CD4-positive, alpha-beta T cell treated with Interleukin-21 for 1 hour (primary cell): ENCODE results near the gene ENTPD6.
"Not testable (repeated sequence)": the region's sequence is repeated elsewhere in the genome, so short reads cannot be mapped to it uniquely, and the experiment has no call there.

Experiments
- DNase-seq: peaks from one replicate; pipeline ENCODE4 v3.0.0-alpha.2; 2020

The ENTPD6 gene

GRCh38 chr20:25195014-25195961 lies at the start of gene ENTPD6:
Gene ENTPD6, plus strand, starts transcription at chr20:25195712. Its CDS starts 10,825 bp downstream, at chr20:25206537.
- DNase-seq: peak; percentile 95

GRCh38 chr20:25146976-25147375 lies 48.5 kb upstream of the ENTPD6 start:
- no peak for DNase-seq

- no peak for DNase-seq
These were observed 47.8 kb upstream of the ENTPD6 start for GRCh38 chr20:25147716-25148115.

- DNase-seq: peak; percentile 58
These were observed 47.1 kb upstream of the ENTPD6 start for GRCh38 chr20:25148181-25148981.

GRCh38 chr20:25148982-25149846 lies 46.3 kb upstream of the ENTPD6 start:
- DNase-seq: no peak

GRCh38 chr20:25150016-25150415 lies 45.5 kb upstream of the ENTPD6 start:
- DNase-seq: no peak

GRCh38 chr20:25158043-25158442 lies 37.5 kb upstream of the ENTPD6 start:
- DNase-seq: no peak

GRCh38 chr20:25160467-25160866 lies 35.0 kb upstream of the ENTPD6 start:
- DNase-seq: no peak

- DNase-seq: no peak
These were observed 34.6 kb upstream of the ENTPD6 start for GRCh38 chr20:25160897-25161296.

- DNase-seq: no peak
These were observed 30.4 kb upstream of the ENTPD6 start for GRCh38 chr20:25165128-25165527.

GRCh38 chr20:25166105-25166782 lies 29.3 kb upstream of the ENTPD6 start:
- DNase-seq: not testable (repeated sequence)

GRCh38 chr20:25173321-25173720 lies 22.2 kb upstream of the ENTPD6 start:
- DNase-seq: no peak

- DNase-seq: no peak
These were observed 21.6 kb upstream of the ENTPD6 start for GRCh38 chr20:25173886-25174308.

- no peak for DNase-seq
These were observed 19.3 kb upstream of the ENTPD6 start for GRCh38 chr20:25176184-25176583.

- no peak for DNase-seq
These were observed 17.6 kb upstream of the ENTPD6 start for GRCh38 chr20:25177890-25178321.

- DNase-seq: peak; percentile 59
These were observed 16.7 kb upstream of the ENTPD6 start for GRCh38 chr20:25178563-25179438.

GRCh38 chr20:25179439-25180089 lies 15.9 kb upstream of the ENTPD6 start:
- no peak for DNase-seq

GRCh38 chr20:25184391-25184790 lies 11.1 kb upstream of the ENTPD6 start:
- DNase-seq: not testable (repeated sequence)

GRCh38 chr20:25187220-25187619 lies 8.3 kb upstream of the ENTPD6 start:
- no peak for DNase-seq

- DNase-seq: no peak
These were observed 7.9 kb upstream of the ENTPD6 start for GRCh38 chr20:25187635-25188034.
